Iris pigment epithelial cell (primary cell): ENCODE results near the gene DLX3.

Source experiments
- DNase-seq: peaks from one replicate; pipeline ENCODE4 v3.0.0-alpha.2; 2011; ENCODE audit warnings: low read depth

The DLX3 gene

DNA sequence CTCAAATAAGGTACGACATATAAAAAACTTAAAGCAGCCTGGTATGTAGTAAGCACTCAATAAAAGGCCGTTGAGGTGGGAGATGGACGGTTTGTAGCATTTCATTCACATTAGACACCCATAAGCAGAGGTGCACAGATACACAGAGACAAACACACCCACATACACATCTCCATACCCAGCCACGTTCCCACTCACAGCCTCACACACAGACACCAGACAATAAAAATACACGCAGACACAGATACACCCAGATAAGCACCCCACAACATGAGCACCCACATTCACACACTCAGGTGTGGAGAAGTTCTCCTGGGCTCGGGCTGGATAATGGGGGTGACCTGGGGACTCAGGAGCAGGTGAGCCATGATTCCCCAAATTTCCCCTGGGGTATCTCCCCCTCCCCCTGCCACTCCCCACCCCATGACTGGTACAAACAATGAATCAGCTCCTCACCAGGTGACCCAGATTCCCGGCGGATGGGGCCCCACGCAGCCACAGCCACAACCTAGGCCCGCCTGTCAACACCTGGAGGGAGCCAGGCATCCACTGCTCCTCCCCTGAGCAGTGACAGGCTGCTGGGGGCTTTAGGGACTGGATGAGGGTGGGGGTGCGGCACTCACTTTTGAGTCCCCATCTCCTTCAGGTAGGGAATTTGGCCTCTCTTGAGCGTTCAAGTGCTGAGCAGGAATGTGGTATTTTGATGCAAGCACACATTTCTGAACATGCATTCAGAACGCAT is 2.7 kb downstream of the DLX3 start:
- no peak for DNase-seq

DNA sequence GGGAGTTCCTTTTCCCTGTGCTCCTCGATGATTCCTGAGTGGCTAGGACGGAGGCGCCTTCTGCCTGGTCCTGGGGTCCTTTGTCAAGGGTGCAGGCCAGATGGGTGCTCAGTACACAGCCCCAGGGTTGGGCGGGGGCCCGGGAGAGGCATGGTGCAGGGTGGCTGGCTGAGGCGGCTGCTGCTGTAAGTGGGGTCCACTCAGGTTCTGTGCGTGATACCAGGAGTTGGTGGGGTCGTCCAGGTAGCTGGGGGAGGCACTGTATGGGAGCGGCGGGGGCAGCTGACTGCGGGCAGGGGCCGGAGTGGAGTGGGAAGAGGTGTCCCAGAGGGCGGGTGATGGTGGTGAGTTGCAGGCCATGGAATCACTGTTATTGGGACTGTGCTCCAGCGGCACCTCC is 3.6 kb downstream of the DLX3 start:
- DNase-seq = no peak

- DNase-seq = no peak
Measured at GRCh38 chr17:49990921-49991320, 4.1 kb downstream of the DLX3 start.

- DNase-seq = no peak
Measured at GRCh38 chr17:49990331-49990730, 4.7 kb downstream of the DLX3 start.

DNA sequence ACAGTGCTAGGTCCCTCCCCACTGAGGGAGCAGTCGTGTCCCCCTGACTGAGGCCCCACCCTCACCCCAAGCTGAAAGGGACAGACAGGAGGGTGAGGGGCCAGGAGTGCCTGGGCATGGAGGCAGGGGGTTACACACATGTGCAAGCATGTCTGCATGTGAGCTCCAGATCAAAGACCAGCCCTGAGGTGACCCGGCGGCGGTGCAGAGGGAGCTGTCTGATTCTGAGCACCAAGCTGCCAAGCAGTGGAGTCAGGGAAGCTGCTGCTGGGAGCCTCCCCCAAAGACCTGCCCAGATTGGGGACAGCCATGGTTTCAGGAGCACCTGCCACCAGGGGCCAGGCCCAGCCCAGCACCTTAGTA is 5.5 kb downstream of the DLX3 start:
- no peak for DNase-seq

GRCh38 chr17:49987681-49988441 is 7.2 kb downstream of the DLX3 start:
- no peak for DNase-seq

GRCh38 chr17:49987290-49987585 is 7.8 kb downstream of the DLX3 start:
- no peak for DNase-seq

- no peak for DNase-seq
Measured at GRCh38 chr17:49986396-49987289, 8.4 kb downstream of the DLX3 start.

DNA sequence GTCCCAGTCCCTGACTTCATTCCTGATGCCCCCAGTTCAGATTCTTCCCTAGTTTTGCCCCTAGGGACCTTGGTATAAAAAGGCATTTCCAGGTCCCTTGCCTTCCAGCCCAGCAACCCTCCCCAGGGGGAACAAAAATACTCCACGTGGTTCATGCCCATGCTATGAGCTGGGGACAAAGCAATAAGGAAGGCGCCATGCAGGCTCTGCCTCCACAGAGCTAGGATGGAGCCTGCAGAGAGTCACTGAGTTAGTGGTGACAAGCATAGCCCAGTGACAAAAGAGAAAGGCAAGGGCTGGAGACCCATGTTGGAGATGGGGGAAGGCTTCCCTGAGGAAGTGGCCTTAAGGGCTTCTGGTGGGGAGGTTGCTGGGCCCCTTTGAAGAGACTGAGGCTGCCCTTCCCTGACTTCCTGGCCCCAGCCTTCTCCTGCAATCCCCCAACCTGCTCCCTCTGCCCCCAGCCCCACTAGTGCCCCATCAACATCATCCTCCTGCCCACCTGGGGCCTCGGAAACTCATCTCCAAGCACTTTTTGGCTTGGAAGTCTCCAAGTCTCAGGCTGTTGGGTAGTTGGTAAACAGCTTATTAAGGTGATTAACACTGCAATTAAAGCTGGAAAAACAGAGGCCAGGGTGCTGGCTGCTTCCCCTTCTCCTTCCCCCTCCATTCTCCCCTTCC is 9.6 kb downstream of the DLX3 start:
- DNase-seq = no peak

GRCh38 chr17:49984776-49985175 is 10.2 kb downstream of the DLX3 start:
- no peak for DNase-seq

- no peak for DNase-seq
Measured at GRCh38 chr17:49984283-49984682, 10.7 kb downstream of the DLX3 start.

GRCh38 chr17:49980703-49981197 is 14.3 kb downstream of the DLX3 start:
- DNase-seq = no peak

- DNase-seq = no peak
Measured at GRCh38 chr17:49979748-49980479, 15.1 kb downstream of the DLX3 start.

DNA sequence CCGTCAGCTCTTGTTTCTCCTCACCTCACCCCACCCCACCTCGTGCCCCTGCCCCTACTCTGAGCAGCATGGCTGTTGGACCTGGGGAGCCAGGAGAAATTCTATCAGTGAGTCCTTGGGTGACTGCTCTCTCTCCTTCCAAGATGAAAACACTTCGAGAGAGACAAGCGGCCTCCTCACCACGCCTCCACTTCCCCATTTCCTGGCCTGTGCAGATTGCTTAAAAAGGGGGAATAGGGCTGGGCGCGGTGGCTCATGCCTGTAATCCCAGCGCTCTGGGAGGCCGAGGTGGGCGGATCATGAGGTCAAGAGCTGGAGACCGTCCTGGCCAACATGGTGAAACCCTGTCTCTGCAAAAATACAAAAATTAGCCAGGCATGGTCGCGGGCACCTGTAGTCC is 16.5 kb downstream of the DLX3 start:
- no peak for DNase-seq

DNA sequence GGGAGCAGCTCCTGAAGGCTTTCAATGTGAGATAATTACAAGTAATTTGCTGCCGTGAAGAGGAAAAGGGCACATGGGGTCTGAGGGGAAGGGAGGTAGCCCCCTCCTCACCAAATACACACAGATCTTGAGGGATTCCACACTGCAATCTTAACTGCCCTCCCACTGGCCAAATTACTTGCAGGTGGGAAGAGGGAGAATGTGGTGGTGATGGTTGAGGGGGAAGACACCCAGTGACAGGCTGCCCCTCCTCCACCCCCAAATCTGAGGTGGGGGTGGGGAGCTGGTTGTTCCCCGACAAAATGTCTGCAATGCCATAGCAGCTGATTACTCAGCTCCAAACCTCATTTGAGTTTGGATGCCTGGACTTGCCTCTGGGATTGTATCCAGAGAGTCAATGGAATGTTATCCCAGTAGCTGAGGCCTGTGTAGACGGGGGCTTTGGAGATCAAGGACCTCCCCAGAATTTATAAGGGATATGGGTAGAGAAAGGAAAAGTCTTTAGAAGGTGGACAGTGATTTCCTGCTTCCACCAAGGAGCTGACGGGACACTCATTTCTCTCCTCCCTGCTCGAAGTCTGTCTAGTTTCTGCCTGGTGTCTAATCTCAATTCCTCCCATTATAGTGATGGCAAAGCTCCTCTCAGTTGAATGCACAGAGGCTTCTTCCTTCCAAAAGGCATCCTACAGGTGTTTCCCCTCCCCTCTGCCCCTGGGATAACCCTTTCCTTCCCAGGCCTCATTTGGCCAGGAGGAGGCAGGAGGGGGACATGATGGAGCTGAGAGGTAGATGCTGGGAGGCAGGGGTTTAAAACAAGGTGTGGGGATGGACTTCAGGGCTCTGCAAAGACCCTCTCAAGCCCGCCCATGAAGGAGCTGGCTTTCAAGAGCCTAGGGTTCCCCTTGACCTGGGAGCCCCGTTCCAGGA is 17.3 kb downstream of the DLX3 start:
- no peak for DNase-seq

GRCh38 chr17:49976828-49977202 is 18.2 kb downstream of the DLX3 start:
- DNase-seq = no peak

DNA sequence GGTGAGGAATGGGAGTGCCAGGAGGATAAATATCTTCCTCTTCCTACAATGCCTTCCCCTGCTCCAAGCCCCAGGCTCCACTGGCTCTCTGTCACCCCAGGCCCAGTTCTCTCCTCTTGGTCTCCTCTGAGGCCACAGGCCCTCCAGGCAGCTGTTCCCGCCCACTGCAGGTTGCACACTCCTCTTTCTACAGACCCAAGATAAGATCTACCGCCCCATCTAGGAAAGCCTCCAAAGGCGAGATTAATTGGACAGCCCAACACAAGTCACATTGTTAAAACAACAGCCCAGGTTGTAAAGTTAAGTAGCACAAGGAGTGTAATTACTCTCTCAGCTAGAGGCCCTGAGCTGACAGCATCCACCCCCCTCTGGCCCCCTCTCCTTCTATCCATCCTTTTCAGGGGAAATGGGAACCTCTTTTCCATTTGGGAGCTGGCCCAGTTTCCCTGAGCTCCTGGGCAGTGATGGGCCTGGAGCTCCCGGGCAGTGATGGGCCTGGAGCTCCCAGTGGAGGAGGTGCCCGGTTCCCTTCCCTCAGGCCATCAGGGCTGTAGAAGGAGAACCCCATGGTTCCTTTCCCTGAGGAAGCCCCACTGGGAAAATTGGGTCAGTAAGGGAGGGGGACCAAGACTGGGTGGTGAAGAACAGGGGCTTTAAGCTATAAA is 18.7 kb downstream of the DLX3 start:
- DNase-seq = no peak

DNA sequence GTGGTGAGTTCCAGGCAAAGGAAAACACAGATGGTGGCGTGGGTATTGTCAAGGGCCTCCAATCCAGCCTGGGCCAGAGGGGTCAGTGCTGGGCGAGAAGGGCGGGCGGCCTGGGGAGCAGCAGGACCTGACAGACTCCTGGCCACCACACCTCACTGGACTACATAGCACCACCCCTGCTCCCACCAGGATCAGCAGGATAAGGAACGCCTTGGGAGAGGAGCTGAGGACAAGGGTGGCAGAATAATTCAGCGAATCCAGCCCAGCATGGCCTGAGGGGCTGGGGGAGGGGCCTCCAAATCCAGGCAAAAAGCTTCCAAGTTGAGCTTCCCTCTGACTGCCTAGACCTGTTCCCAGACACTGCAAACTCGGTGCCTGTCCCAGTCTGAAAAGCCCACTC is 19.5 kb downstream of the DLX3 start:
- no peak for DNase-seq

GRCh38 chr17:49973271-49973615 is 21.8 kb downstream of the DLX3 start:
- no peak for DNase-seq
